WTC11 (cell line): ENCODE measurements around the gene RIN1. TPM values are rescaled to one million over a fixed set of nuclear protein-coding genes. Genes with fewer than 3 reads are reported as not detected.

ENCODE experiments used
- ATAC-seq: fragments of 200-7000 bp; cut with Tn5 transposase; 2 replicates; pipeline ENCODE4 v1.10.0; 2021; ENCODE audit warnings: mild to moderate bottlenecking, moderate library complexity
- CTCF ChIA-PET: fragments of 300-600 bp; sonication (Branson Sonifier 250); formaldehyde crosslinking; loops from one replicate; lab custom pipeline; 2021; ENCODE audit warnings: antibody characterized with exemption; lab: Charles Lee
- POLR2A ChIA-PET: fragments of 350-600 bp; sonication (Branson Sonifier 250); formaldehyde crosslinking; loops from one replicate; lab custom pipeline; 2021; ENCODE audit warnings: antibody characterized with exemption; lab: Charles Lee
- DNase-seq: peaks from one replicate; pipeline ENCODE4 v3.0.0; 2021; ENCODE audit warnings: low spot score
- H3K27ac Mint-ChIP-seq: 2 replicates; pipeline ENCODE4 v1.8.0; 2021; ENCODE audit warnings: mixed read lengths
- H3K27me3 Mint-ChIP-seq: 2 replicates; pipeline ENCODE4 v1.8.0; 2021; ENCODE audit warnings: low read depth, mild to moderate bottlenecking, moderate library complexity, mixed read lengths
- H3K36me3 Mint-ChIP-seq: 2 replicates; pipeline ENCODE4 v1.8.0; 2021; ENCODE audit warnings: mixed read lengths
- H3K4me1 Mint-ChIP-seq: 2 replicates; pipeline ENCODE4 v1.8.0; 2022; ENCODE audit warnings: mixed read lengths
- H3K4me3 Mint-ChIP-seq: 2 replicates; pipeline ENCODE4 v1.8.0; 2021; ENCODE audit warnings: mild to moderate bottlenecking, moderate library complexity, mixed read lengths
- H3K9me3 Mint-ChIP-seq: 2 replicates; pipeline ENCODE4 v1.8.0; 2021; ENCODE audit warnings: mixed read lengths
- AR ChIP-seq: fragments of 250-450 bp; sonication (Bioruptor Pico); IDR thresholded peaks from 2 replicates; pipeline ENCODE4 v1.9.0; 2021; ENCODE audit warnings: mild to moderate bottlenecking
- ARID4B ChIP-seq: sonication (generic); formaldehyde crosslinking; IDR thresholded peaks from 2 replicates; pipeline ENCODE4 v1.8.0; 2023; ENCODE audit warnings: missing genetic modification reagents, mild to moderate bottlenecking, borderline replicate concordance
- CREB1 ChIP-seq: sonication (generic); formaldehyde crosslinking; IDR thresholded peaks from 2 replicates; pipeline ENCODE4 v1.8.0; 2023; ENCODE audit warnings: mild to moderate bottlenecking, missing genetic modification reagents
- ESRRA ChIP-seq: sonication (generic); formaldehyde crosslinking; IDR thresholded peaks from 2 replicates; pipeline ENCODE4 v1.8.1; 2022; ENCODE audit warnings: mild to moderate bottlenecking, missing genetic modification reagents, borderline replicate concordance
- ETV6 ChIP-seq: sonication (generic); formaldehyde crosslinking; IDR thresholded peaks from 2 replicates; pipeline ENCODE4 v1.8.1; 2022; ENCODE audit warnings: mild to moderate bottlenecking, missing genetic modification reagents
- GTF2I ChIP-seq: fragments of 250-450 bp; sonication (Bioruptor Pico); conservative IDR thresholded peaks from 2 replicates; pipeline ENCODE4 v1.4.0; 2021; ENCODE audit warnings: mild to moderate bottlenecking
- HMGXB4 ChIP-seq: sonication (generic); formaldehyde crosslinking; IDR thresholded peaks from 2 replicates; pipeline ENCODE4 v1.8.1; 2023; ENCODE audit warnings: mild to moderate bottlenecking, moderate library complexity, missing genetic modification reagents
- IRF1 ChIP-seq: sonication (generic); formaldehyde crosslinking; IDR thresholded peaks from 2 replicates; pipeline ENCODE4 v1.8.0; 2023; ENCODE audit warnings: missing genetic modification reagents
- JAZF1 ChIP-seq: fragments of 250-450 bp; sonication (Bioruptor Pico); IDR thresholded peaks from 2 replicates; pipeline ENCODE4 v1.9.0; 2021; ENCODE audit warnings: moderate library complexity, mild to moderate bottlenecking, inconsistent platforms
- JUN ChIP-seq: sonication (generic); formaldehyde crosslinking; IDR thresholded peaks from 2 replicates; pipeline ENCODE4 v1.8.0; 2023; ENCODE audit warnings: mild to moderate bottlenecking, missing genetic modification reagents
- MYBL2 ChIP-seq: sonication (generic); formaldehyde crosslinking; IDR thresholded peaks from 2 replicates; pipeline ENCODE4 v1.8.1; 2023; ENCODE audit warnings: mild to moderate bottlenecking, moderate library complexity, missing genetic modification reagents
- PRDM15 ChIP-seq: sonication (generic); formaldehyde crosslinking; IDR thresholded peaks from 2 replicates; pipeline ENCODE4 v1.8.0; 2022; ENCODE audit warnings: missing genetic modification reagents
- SMAD3 ChIP-seq: sonication (generic); formaldehyde crosslinking; IDR thresholded peaks from 2 replicates; pipeline ENCODE4 v1.8.0; 2022; ENCODE audit warnings: missing genetic modification reagents, mild to moderate bottlenecking, borderline replicate concordance
- TP53 ChIP-seq: sonication (generic); formaldehyde crosslinking; IDR thresholded peaks from 2 replicates; pipeline ENCODE4 v1.8.1; 2023; ENCODE audit warnings: mild to moderate bottlenecking, missing genetic modification reagents
- USF2 ChIP-seq: sonication (generic); formaldehyde crosslinking; IDR thresholded peaks from 2 replicates; pipeline ENCODE4 v1.8.1; 2023; ENCODE audit warnings: mild to moderate bottlenecking, missing genetic modification reagents, moderate library complexity
- ZNF232 ChIP-seq: sonication (generic); formaldehyde crosslinking; IDR thresholded peaks from 2 replicates; pipeline ENCODE4 v1.8.0; 2022; ENCODE audit warnings: mild to moderate bottlenecking, missing genetic modification reagents
- ZNF425 ChIP-seq: fragments of 250-450 bp; sonication (Bioruptor Pico); conservative IDR thresholded peaks from 2 replicates; pipeline ENCODE4 v1.9.0; 2021; ENCODE audit warnings: mild to moderate bottlenecking
- ZNF671 ChIP-seq: fragments of 250-450 bp; sonication (Bioruptor Pico); IDR thresholded peaks from 2 replicates; pipeline ENCODE4 v1.8.0; 2021; ENCODE audit warnings: mild to moderate bottlenecking
- total RNA-seq: library from RNA; stranded (reverse); gene quantifications from 3 replicates; pipeline ENCODE4 v1.2.3, GENCODE V29; 2021

RIN1 gene
- total RNA-seq, 1 experiment from 2014 or later = 5.0 TPM

GRCh38 chr11:66324664-66325063 lies 11.6 kb downstream of the RIN1 start (continued):
- no peak for TF ChIP-seq IRF1 (CRISPR knock-in tag)
- TF ChIP-seq JUN = no peak
- no peak for TF ChIP-seq ARID4B (CRISPR knock-in tag)
- no peak for TF ChIP-seq ZNF671 (CRISPR knock-in tag)
- TF ChIP-seq JAZF1 (CRISPR knock-in tag) = no peak
- TF ChIP-seq, all 79 proteins: peak for 0

- Mint-ChIP-seq H3K27ac (no peak overlapping the region), H3K4me3 (no peak overlapping the region), H3K27me3 (peaks cover 28% of the 10 kb centered on the region), H3K36me3 (peaks cover 17% of the 10 kb centered on the region), H3K4me1 (peaks cover 18% of the 10 kb centered on the region), H3K9me3 (peaks cover 24% of the 10 kb centered on the region)
- ATAC-seq = no peak
- POLR2A ChIA-PET = interaction anchor here (0.7 to 1.7 kb wide), 2 partner anchors 11 to 56 kb away, joined by 3 to 8 read pairs; no protein-coding TSS in a partner anchor
- CTCF ChIA-PET = interaction anchor here (2.1 kb wide), 1 partner anchor 11 kb away, joined by 27 read pairs; no protein-coding TSS in a partner anchor
- DNase-seq = no peak
- TF ChIP-seq ETV6 (CRISPR knock-in tag) = no peak
- TF ChIP-seq CREB1 (CRISPR knock-in tag) = no peak
- TF ChIP-seq PRDM15 (CRISPR knock-in tag) = no peak
- no peak for TF ChIP-seq ZNF232
- TF ChIP-seq SMAD3 (CRISPR knock-in tag) = no peak
- TF ChIP-seq AR (CRISPR knock-in tag) = no peak
- no peak for TF ChIP-seq MYBL2 (CRISPR knock-in tag)
- no peak for TF ChIP-seq USF2 (CRISPR knock-in tag)
- no peak for TF ChIP-seq ZNF425 (CRISPR knock-in tag)
- TF ChIP-seq HMGXB4 (CRISPR knock-in tag) = no peak
- no peak for TF ChIP-seq ESRRA (CRISPR knock-in tag)
- no peak for TF ChIP-seq TP53 (CRISPR knock-in tag)
- no peak for TF ChIP-seq GTF2I (CRISPR knock-in tag)
Measured at GRCh38 chr11:66323684-66324083, 12.6 kb downstream of the RIN1 start.
